GM19099 (cell line): ENCODE data around the gene VRK1.

Experiments used
- POLR2A ChIP-seq: IDR thresholded peaks from 3 replicates; pipeline ENCODE4 v1.6.1; 2011; ENCODE audit warnings: low read depth; ENCODE audit not compliant: insufficient read length; ENCODE audit errors: extremely low read depth

VRK1 gene

GRCh38 chr14:96781371-96781770, 15.8 kb upstream of the VRK1 start:
- no peak for TF ChIP-seq POLR2A

GRCh38 chr14:96782436-96782835, 14.7 kb upstream of the VRK1 start:
- no peak for TF ChIP-seq POLR2A

- TF ChIP-seq POLR2A, result no peak
Measured at GRCh38 chr14:96783043-96783914, 13.9 kb upstream of the VRK1 start.

GRCh38 chr14:96783915-96784224, 13.3 kb upstream of the VRK1 start:
- no peak for TF ChIP-seq POLR2A

GRCh38 chr14:96790186-96790585, 7.0 kb upstream of the VRK1 start:
- no peak for TF ChIP-seq POLR2A

- TF ChIP-seq POLR2A, result no peak
Measured at GRCh38 chr14:96790706-96791105, 6.5 kb upstream of the VRK1 start.

GRCh38 chr14:96792003-96792402, 5.2 kb upstream of the VRK1 start:
- no peak for TF ChIP-seq POLR2A

GRCh38 chr14:96792591-96792990, 4.6 kb upstream of the VRK1 start:
- no peak for TF ChIP-seq POLR2A

- TF ChIP-seq POLR2A, result no peak
Measured at GRCh38 chr14:96793547-96793946, 3.6 kb upstream of the VRK1 start.

- TF ChIP-seq POLR2A, result no peak
Measured at GRCh38 chr14:96795109-96795828, 1.9 kb upstream of the VRK1 start.

- TF ChIP-seq POLR2A, result no peak
Measured at GRCh38 chr14:96797582-96798349, 584 bp downstream of the VRK1 start.

- TF ChIP-seq POLR2A, result no peak
Measured at GRCh38 chr14:96798956-96799355, 1.8 kb downstream of the VRK1 start.

GRCh38 chr14:96799489-96800054, 2.4 kb downstream of the VRK1 start:
- TF ChIP-seq POLR2A, result no peak

- no peak for TF ChIP-seq POLR2A
Measured at GRCh38 chr14:96801931-96802330, 4.7 kb downstream of the VRK1 start.

- TF ChIP-seq POLR2A, result no peak
Measured at GRCh38 chr14:96802963-96803362, 5.8 kb downstream of the VRK1 start.
